GM12801 (cell line): ENCODE results near the gene BRAF.

ENCODE experiments used
- CTCF ChIP-seq: IDR thresholded peaks from one replicate; pipeline ENCODE4 v1.5.1; 2011; ENCODE audit warnings: control low read depth; ENCODE audit not compliant: insufficient read length; ENCODE audit errors: extremely low read depth

BRAF gene

DNA sequence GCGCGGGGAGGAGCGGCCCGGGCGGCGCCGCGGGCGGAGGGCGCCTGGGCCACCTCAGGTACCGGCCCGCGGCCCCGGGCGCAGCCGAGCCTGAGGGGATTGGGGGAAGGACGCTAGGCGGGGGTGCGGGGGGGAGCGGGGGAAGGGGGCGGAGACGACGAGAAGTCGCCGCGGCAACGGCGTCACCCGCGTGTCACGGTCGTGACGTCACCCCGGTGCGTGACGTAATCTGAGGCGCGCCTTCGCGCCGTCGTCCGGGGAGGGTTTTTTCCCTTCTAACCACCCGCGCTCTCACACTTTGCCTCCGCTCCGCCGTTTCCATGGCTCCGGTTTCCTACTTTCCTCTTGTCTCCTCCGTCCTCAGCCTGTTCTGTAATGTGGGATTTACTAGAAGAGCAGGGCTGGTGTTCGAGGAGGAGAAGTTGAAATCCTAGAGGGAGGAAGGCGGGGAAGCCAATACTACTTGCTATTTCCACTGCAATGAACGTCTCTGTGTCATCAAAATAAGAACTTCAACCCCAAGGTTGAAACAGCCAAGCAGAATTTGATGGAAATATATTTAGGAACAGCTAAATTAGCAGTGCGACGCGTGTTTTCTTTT lies at the start of gene BRAF:
Gene BRAF, minus strand, starts transcription at position 109 of the 601 bp plus-strand sequence. CDS start 226 bp downstream, outside the sequence.
- TF ChIP-seq CTCF = no peak

GRCh38 chr7:140972876-140973829 lies 48.4 kb upstream of the BRAF start:
- TF ChIP-seq CTCF = no peak

GRCh38 chr7:140972344-140972743 lies 47.6 kb upstream of the BRAF start:
- no peak for TF ChIP-seq CTCF

GRCh38 chr7:140967438-140967837 lies 42.7 kb upstream of the BRAF start:
- no peak for TF ChIP-seq CTCF

DNA sequence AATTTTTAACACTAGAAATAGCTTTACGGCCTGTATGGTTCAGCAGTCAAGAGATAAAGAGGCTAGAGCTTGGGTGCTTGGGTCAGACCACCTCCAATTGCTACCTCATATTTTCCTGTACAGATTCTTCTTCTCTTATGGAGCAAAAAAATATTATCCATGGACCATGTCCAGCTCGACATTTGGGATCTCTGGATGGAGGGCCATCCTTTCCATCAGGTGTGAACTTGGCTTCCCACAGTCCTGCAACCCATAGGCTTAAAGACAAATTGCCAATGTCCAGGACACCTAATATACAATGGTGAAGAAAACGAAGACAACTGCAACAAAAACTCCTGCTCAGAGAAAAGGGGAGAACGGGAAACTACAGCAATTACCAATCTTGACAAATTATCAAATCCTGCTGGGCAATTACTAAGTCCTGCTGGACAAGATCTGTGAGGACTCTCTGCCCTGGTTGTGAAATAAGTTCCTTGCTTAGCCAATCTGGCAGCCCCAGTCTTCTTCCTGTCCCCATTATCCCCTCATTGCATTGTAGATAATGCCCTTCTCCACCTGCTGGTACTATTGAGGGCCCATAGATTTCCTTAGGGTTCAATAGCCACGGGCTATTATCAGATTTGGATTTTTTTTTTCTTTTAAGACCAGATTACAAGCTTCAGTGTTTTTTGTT lies 42.0 kb upstream of the BRAF start:
- TF ChIP-seq CTCF = no peak

DNA sequence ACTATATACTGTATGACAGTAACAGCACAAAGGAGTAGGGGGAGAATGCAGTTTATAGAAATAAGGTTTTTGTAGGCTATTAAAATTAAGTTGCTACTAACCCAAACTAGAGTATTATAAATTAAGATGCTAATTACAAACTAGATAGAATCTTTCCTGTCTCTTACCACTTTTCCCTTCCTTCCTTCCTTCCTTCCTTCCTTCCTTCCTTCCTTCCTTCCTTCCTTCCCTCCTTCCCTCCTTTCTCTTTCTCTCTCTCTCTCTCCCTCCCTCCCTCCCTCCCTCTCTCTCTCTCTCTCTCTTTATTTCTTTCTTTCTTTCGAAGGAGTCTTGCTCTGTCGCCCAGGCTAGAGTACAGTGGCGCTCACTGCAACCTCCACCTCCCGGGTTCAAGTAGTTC lies 36.4 kb upstream of the BRAF start:
- TF ChIP-seq CTCF = no peak

GRCh38 chr7:140945940-140946339 lies 21.2 kb upstream of the BRAF start:
- no peak for TF ChIP-seq CTCF
